ENCODE measurements around the gene POLG.

- TF ChIP-seq CTCF (conservative IDR thresholded peaks at IDR 0.05) (no peak), ZFX (IDR thresholded peaks at IDR 0.05) (no peak)
These were observed 26.8 kb downstream of the POLG start for GRCh38 chr15:89307791-89308190.

Measured in C4-2B (cell line).